NT2/D1 (cell line): Measurements from ENCODE around the gene CSNK1G1.

Experiments used
- SUZ12 ChIP-seq: IDR thresholded peaks from 2 replicates; pipeline ENCODE4 v1.6.1; 2011; ENCODE audit not compliant: insufficient read length, insufficient read depth; ENCODE audit errors: extremely low read depth
- YY1 ChIP-seq: IDR thresholded peaks from 2 replicates; pipeline ENCODE4 v1.6.1; 2011; ENCODE audit not compliant: insufficient read length, insufficient read depth

DNA sequence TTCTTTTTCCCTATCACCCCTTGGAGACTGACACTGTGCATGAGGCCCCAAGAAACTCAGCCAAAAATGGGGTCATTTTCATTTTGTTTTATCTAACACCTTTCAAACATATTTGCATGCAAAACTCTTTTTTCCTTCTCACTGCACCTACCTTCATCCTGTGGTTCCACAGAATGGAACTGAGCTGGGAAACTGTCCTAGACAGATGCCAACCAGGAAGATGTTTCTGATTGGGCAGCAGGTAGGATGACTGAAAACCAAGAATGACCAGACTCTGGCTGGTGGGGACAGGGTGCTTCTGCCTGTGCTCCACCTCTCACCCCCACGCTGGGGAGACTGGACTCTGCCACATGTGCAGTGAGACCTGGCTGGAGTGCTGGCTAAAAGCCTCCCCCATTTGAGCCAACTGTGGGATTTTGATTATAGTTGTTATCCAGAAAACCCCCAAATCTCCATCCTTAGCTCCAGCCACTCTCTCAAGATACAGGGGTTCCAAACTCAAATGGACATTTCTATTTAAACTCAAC lies 198.3 kb downstream of the CSNK1G1 start:
- TF ChIP-seq YY1 (no peak), SUZ12 (no peak)
